Neuronal stem cell (in vitro differentiated cells): ENCODE results near the gene MECR.

Experiments
- DNase-seq: peaks from one replicate; pipeline ENCODE4 v3.0.0-alpha.2; 2013; ENCODE audit warnings: low spot score
- H2AFZ ChIP-seq: one replicate; pipeline ENCODE4 v1.6.1; 2013; ENCODE audit warnings: mild to moderate bottlenecking, low read length, inconsistent platforms
- H2AK5ac ChIP-seq: 2 replicates; pipeline ENCODE4 v1.6.1; 2013; ENCODE audit warnings: low read depth, mild to moderate bottlenecking, inconsistent platforms, low read length, moderate library complexity, mixed read lengths
- H2BK120ac ChIP-seq: 2 replicates; pipeline ENCODE4 v1.6.1; 2013; ENCODE audit warnings: low read depth, mild to moderate bottlenecking, inconsistent platforms, low read length, moderate library complexity, mixed read lengths
- H2BK12ac ChIP-seq: one replicate; pipeline ENCODE4 v1.6.1; 2013; ENCODE audit warnings: low read length, inconsistent platforms
- H2BK15ac ChIP-seq: 2 replicates; pipeline ENCODE4 v1.6.1; 2013; ENCODE audit warnings: mild to moderate bottlenecking, low read length, inconsistent platforms, mixed read lengths
- H2BK5ac ChIP-seq: one replicate; pipeline ENCODE4 v1.6.1; 2013; ENCODE audit warnings: inconsistent platforms, mild to moderate bottlenecking, low read length, moderate library complexity
- H3K14ac ChIP-seq: one replicate; pipeline ENCODE4 v1.6.1; 2013; ENCODE audit warnings: low read length, inconsistent platforms
- H3K18ac ChIP-seq: 2 replicates; pipeline ENCODE4 v1.6.1; 2013; ENCODE audit warnings: low read length, inconsistent platforms
- H3K23ac ChIP-seq: 2 replicates; pipeline ENCODE4 v1.6.1; 2013; ENCODE audit warnings: low read depth, mild to moderate bottlenecking, mixed read lengths, low read length, inconsistent platforms; ENCODE audit not compliant: poor library complexity
- H3K27ac ChIP-seq: replicated peaks from 3 replicates; pipeline ENCODE4 v1.5.1; 2013; ENCODE audit warnings: low read length, inconsistent platforms
- H3K27me3 ChIP-seq, 3 experiments: 2 replicates each; pipeline ENCODE4 v1.6.1; 2013; ENCODE audit warnings: low read length in 3 of 3, mild to moderate bottlenecking in 2 of 3, inconsistent platforms in 1 of 3, low read depth in 1 of 3, mixed read lengths in 1 of 3, moderate library complexity in 1 of 3; ENCODE audit not compliant: control insufficient read depth in 3 of 3, insufficient read depth in 3 of 3
- H3K36me3 ChIP-seq, 2 donors: replicated peaks in 1 of 2; 2 replicates each; pipeline ENCODE4 v1.6.1; 2013; ENCODE audit warnings: low read length in 2 of 2; ENCODE audit not compliant: control insufficient read depth in 2 of 2, insufficient read depth in 2 of 2
- H3K4ac ChIP-seq: 2 replicates; pipeline ENCODE4 v1.6.1; 2013; ENCODE audit warnings: inconsistent platforms, mild to moderate bottlenecking, low read length, moderate library complexity
- H3K4me1 ChIP-seq, 2 donors: 1 replicate in 1 of 2; 2 replicates in 1 of 2; pipeline ENCODE4 v1.6.1; 2013; ENCODE audit warnings: low read length in 2 of 2, low read depth in 1 of 2; ENCODE audit not compliant: control insufficient read depth in 2 of 2, insufficient read depth in 1 of 2
- H3K4me2 ChIP-seq: one replicate; pipeline ENCODE4 v1.6.1; 2013; ENCODE audit warnings: mild to moderate bottlenecking, low read length, inconsistent platforms; ENCODE audit not compliant: insufficient read depth, poor library complexity, severe bottlenecking
- H3K4me3 ChIP-seq, 2 donors: 2 replicates each; pipeline ENCODE4 v1.5.1; 2013; ENCODE audit warnings: low read length in 2 of 2, mild to moderate bottlenecking in 2 of 2, inconsistent platforms in 1 of 2, moderate library complexity in 1 of 2
- H3K79me1 ChIP-seq: one replicate; pipeline ENCODE4 v1.6.1; 2013; ENCODE audit warnings: low read depth, mild to moderate bottlenecking, inconsistent platforms, low read length, moderate library complexity
- H3K9ac ChIP-seq: one replicate; pipeline ENCODE4 v1.6.1; 2013; ENCODE audit warnings: mild to moderate bottlenecking, low read depth, low read length, inconsistent platforms; ENCODE audit not compliant: poor library complexity
- H3K9me3 ChIP-seq, 2 donors: replicated peaks in 1 of 2; 2 replicates each; pipeline versions ENCODE3 to v1.6.1; 2013; ENCODE audit warnings: low read length in 2 of 2, mild to moderate bottlenecking in 2 of 2, inconsistent platforms in 1 of 2, low read depth in 1 of 2, mixed read lengths in 1 of 2, moderate library complexity in 1 of 2; ENCODE audit not compliant: control insufficient read depth in 2 of 2, insufficient read depth in 1 of 2
- H4K8ac ChIP-seq: one replicate; pipeline ENCODE4 v1.6.1; 2013; ENCODE audit warnings: low read depth, mild to moderate bottlenecking, inconsistent platforms, low read length, moderate library complexity
- H4K91ac ChIP-seq: one replicate; pipeline ENCODE4 v1.6.1; 2013; ENCODE audit warnings: low read length, low read depth, mild to moderate bottlenecking, inconsistent platforms; ENCODE audit not compliant: poor library complexity
- WGBS, 2 donors: extraction: QIAGEN DNeasy Blood & Tissue Kit; methylation state at CpG; one replicate each; pipeline ENCODE4 v1.1.7; 2013; ENCODE audit warnings: missing lambda C conversion rate in 2 of 2, mixed read lengths in 1 of 2; ENCODE audit not compliant: insufficient read length in 2 of 2, insufficient replicate concordance in 1 of 2; ENCODE audit errors: extremely low coverage in 2 of 2; 5-methylcytosine and 5-hydroxymethylcytosine counted together

MECR gene

DNA sequence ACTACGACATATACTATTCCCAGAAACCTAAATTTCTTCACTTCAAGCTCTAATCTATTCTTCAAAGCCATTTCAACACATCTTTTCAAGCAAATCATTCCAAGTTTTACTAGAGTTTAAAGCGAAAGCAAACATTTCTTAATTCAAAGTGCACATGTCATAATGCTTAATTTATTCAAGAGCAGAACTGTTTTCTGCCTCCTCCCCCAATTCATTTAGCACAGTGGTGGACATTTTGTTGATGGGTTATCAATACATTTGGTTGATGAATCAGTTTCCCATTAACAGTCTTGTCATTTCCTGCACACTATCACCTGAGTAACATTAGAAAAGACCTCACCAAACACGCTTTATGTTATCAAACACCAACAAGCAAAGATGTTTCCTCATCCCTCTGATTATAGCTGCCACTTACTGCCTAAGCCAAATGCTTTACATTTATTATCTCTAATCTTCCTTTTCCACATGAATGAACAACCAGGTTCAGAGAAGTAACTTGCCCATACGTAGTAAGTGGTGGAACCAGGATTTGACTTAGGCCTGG, 51.0 kb downstream of the MECR start:
- DNase-seq, result no peak
- Histone ChIP-seq H3K4me1 (peaks cover 0 to 11% of the 10 kb centered on the region in 2 donors), H4K91ac (no peak overlapping the region), H3K18ac (no peak overlapping the region), H3K4me2 (peak overlapping the region; percentile 65), H3K9ac (no peak overlapping the region), H3K9me3 (peaks cover 0 to 22% of the 10 kb centered on the region in 2 donors), H2BK5ac (no peak overlapping the region), H3K23ac (no peak overlapping the region), H2BK120ac (no peak overlapping the region), H2BK15ac (no peak overlapping the region), H4K8ac (no peak overlapping the region), H3K14ac (no peak overlapping the region), H3K4me3 (peak overlapping the region in 1 of 2 donors; percentile 91), H3K79me1 (peaks cover 2% of the 10 kb centered on the region), H2AK5ac (no peak overlapping the region), H2AFZ (no peak overlapping the region), H3K36me3 (peaks cover 7 to 48% of the 10 kb centered on the region in 2 donors), H2BK12ac (no peak overlapping the region), H3K27me3 (no peaks in the 10 kb centered on the region), H3K4ac (no peak overlapping the region), H3K27ac (no peak overlapping the region)
- WGBS, 2 donors, result no CpG with 5 or more reads among the region's 4 CpGs

- H3K9ac ChIP-seq, result no peak overlapping the region
- no peak overlapping the region for H2BK120ac ChIP-seq
- H3K14ac ChIP-seq, result no peak overlapping the region
- no peak overlapping the region for H2AFZ ChIP-seq
- H3K4me1 ChIP-seq, result peaks cover 0 to 11% of the 10 kb centered on the region in 2 donors
- H3K36me3 ChIP-seq, result peaks cover 7 to 69% of the 10 kb centered on the region in 2 donors
- no peak overlapping the region for H3K4me3 ChIP-seq
- WGBS, 2 donors, result no CpG with 5 or more reads among the region's 12 CpGs
- H3K27ac ChIP-seq, result no peak overlapping the region
- peaks cover 2% of the 10 kb centered on the region for H3K79me1 ChIP-seq
- no peak overlapping the region for H3K18ac ChIP-seq
- no peak for DNase-seq
- no peak overlapping the region for H2BK12ac ChIP-seq
- no peak overlapping the region for H4K91ac ChIP-seq
- H3K27me3 ChIP-seq, result no peaks in the 10 kb centered on the region
- H3K9me3 ChIP-seq, result peaks cover 0 to 22% of the 10 kb centered on the region in 2 donors
- H2BK5ac ChIP-seq, result no peak overlapping the region
- no peak overlapping the region for H2AK5ac ChIP-seq
- H4K8ac ChIP-seq, result no peak overlapping the region
- H3K23ac ChIP-seq, result no peak overlapping the region
- H3K4me2 ChIP-seq, result no peak overlapping the region
- H3K4ac ChIP-seq, result no peak overlapping the region
- no peak overlapping the region for H2BK15ac ChIP-seq
Observed at GRCh38 chr1:29177022-29177705, 53.6 kb downstream of the MECR start.

DNA sequence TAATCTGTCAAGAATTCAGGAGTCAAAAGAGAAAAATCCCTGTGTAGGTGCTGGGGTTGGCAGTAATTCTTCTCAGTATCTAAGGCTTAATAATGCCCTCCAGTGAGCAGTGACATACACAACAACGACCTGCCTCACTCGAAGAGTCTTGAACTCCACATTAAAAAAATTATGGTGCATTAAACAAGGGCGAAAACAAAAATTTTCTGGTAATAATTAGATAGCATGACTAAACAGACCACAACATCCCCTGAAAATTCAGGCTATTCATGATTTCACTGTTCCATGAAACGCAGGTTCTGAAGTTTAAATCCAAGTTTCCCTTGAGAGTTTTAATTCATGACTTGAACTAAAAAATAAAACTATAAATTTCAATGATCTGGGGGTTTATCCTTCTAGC, 54.2 kb downstream of the MECR start:
- WGBS, 2 donors, result no CpG with 5 or more reads among the region's 4 CpGs
- Histone ChIP-seq H3K27me3 (no peaks in the 10 kb centered on the region), H3K4me3 (no peak overlapping the region), H4K8ac (no peak overlapping the region), H2BK5ac (no peak overlapping the region), H3K27ac (no peak overlapping the region), H2BK15ac (no peak overlapping the region), H3K4me2 (no peak overlapping the region), H3K14ac (no peak overlapping the region), H3K79me1 (peaks cover 2% of the 10 kb centered on the region), H3K4ac (no peak overlapping the region), H2BK12ac (no peak overlapping the region), H3K36me3 (peaks cover 7 to 73% of the 10 kb centered on the region in 2 donors), H3K9me3 (peaks cover 0 to 22% of the 10 kb centered on the region in 2 donors), H3K9ac (no peak overlapping the region), H2BK120ac (no peak overlapping the region), H2AFZ (no peak overlapping the region), H3K18ac (no peak overlapping the region), H4K91ac (no peak overlapping the region), H2AK5ac (no peak overlapping the region), H3K4me1 (peaks cover 0 to 11% of the 10 kb centered on the region in 2 donors), H3K23ac (no peak overlapping the region)
- DNase-seq, result no peak

DNA sequence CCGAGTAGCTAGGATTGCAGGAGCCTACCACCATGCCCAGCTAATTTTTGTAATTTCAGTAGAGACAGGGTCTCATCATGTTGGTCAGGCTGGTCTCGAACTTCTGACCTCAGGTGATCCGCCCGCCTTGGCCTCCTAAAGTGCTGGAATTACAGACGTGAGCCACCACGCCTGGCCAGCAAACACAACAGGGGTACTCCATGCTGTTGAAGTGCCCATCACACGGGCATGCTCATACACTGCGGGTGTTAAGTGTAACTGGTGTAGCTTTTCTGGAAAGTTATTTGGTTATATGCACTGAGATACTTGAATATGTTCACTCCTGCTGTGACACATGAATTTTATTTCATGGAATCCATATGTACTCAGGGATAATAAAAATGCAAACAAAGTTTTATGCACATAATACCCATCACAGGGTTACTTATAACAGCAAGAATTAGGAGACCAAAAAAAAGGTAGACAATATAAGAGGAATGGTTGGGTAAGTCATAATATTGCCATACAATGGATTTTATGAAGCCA, 58.3 kb downstream of the MECR start:
- no CpG with 5 or more reads among the region's 8 CpGs for WGBS, 2 donors
- Histone ChIP-seq H2AK5ac (no peak overlapping the region), H3K23ac (no peak overlapping the region), H2AFZ (no peak overlapping the region), H4K8ac (no peak overlapping the region), H3K18ac (no peak overlapping the region), H2BK15ac (no peak overlapping the region), H3K9ac (no peak overlapping the region), H3K4me1 (no peaks in the 10 kb centered on the region), H3K4me2 (no peak overlapping the region), H4K91ac (no peak overlapping the region), H2BK12ac (no peak overlapping the region), H2BK5ac (no peak overlapping the region), H3K27ac (no peak overlapping the region), H3K27me3 (no peaks in the 10 kb centered on the region), H3K4ac (no peak overlapping the region), H3K36me3 (peaks cover 3 to 86% of the 10 kb centered on the region in 2 donors), H3K4me3 (no peak overlapping the region), H2BK120ac (no peak overlapping the region), H3K79me1 (peaks cover 2% of the 10 kb centered on the region), H3K14ac (no peak overlapping the region), H3K9me3 (peaks cover 0 to 17% of the 10 kb centered on the region in 2 donors)
- DNase-seq, result no peak
